HTERT RPE-1 (cell line): ENCODE results near the gene RNF141.

Experiments
- in situ Hi-C: fragments of 300-500 bp; cut with MboI; formaldehyde crosslinking; loops from 4 replicates; pipeline ENCODE4 v1.14.3; 2020; ENCODE audit warnings: low sequenced_read_pairs

RNF141 gene

DNA sequence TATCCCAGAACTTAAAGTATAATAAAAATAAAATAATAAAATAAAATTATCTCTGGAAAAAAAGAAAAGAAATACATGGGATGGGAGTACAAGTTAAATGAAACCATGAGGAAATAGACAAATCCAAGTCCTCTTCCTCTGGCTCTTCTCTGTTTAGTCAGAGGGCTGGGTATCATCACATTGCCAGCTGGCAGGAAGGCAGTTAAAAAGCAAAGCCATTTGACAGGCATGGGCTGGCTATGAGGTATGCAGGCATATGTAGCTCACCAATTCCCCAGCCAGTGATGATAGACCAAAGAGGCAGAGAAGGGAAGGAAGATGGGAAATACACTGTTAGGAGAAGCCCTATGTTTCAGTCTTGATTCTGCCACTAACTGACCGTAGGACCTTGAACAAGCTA lies 21.0 kb upstream of the RNF141 start:
- in situ Hi-C loops = no loop called here

DNA sequence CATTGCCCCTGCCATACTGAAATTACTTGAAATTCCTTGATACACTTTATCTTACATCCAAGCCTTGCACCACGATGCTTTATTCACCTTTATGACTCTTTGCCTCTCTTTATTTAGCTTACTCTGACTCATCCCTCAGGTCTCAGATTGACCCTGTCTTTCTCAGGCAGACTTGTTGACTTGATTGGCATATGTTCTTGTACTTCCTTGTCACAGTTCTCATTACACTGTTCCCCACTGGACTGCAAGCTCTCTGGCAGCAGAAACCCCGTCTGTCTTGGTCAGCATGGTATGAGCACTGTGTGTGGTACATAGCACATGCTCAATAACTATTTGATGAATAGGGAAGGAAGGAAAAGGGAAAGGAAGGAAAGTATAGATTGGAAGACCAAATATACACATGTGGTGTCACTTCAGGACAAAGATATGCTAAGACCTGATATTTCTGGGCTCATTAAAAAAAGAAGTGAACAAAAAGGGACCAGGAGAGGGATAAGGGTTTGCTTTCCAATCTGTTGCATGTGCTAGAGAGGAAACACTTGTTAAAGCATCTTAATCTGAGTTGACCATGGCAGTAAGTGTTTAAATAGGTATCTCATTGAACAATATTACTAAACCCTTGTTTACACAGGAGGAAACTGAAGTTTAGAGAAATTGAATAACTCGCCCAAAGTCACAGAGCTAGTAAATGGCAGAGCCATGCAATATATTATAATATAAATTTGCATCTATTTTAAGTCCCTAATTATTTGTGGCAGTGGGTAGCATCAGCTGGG lies 20.2 kb upstream of the RNF141 start:
- in situ Hi-C loops = no loop called here

DNA sequence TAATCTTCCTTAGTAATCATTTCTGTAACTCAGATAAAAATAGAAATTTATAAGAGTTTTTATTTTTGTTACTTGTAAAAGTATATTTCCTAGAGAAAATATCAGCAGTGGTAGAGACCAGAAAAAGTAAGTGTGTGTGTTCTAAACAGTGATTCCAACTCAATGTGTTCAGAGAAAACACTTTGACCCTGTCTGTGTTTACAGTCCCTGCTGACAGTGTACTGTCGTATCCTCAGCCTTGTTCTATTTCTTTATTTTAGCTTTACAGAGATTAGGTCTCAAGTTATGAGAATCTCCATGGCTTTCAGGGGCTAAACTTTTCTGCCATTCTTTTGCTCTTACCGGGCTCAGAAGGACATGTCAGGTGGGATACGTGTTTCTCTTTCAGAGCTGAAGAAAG lies 17.3 kb upstream of the RNF141 start:
- in situ Hi-C loops = no loop called here

DNA sequence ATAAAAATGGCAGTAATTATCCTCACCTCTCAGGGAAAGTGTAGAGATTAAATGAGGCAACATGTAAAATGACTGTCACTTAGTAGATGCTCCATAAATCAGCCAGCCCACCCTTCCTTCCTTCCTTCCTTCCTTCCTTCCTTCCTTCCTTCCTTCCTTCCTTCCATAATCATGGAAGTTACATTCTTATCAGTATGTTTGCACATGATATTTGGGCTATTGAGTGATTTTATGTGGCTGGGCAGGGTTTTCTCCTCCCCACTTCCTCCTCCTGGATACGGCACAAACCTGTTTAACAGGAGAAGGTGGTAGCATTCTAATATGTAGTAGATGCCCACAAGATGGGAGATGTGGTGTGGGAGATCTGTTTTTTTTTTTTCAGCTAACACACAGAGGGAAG lies 15.6 kb upstream of the RNF141 start:
- in situ Hi-C loops = no loop called here

DNA sequence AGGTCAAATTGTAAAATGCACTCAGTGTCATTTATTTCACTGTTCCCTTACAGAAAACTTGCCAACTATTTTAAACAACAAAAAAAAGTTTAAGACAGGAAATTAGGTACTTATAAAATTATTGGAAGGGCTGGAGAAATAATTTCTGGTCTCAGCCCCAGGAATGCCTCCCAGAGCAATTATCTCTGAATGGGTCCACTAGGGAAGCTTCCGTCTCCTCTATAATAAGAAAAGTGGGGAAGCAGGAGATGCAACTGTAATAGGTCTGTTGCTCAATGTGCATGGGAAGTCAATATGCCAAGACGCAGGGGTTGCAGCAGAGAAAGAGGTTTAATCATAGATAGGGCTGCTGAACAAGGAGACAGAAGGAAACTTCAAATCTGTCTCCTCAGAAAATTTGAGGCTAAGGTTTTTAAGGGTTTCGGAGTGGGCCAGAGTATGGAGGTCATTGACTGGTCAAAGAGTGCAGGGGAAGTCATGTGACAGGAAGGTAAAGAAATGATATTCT lies 10.9 kb upstream of the RNF141 start:
- in situ Hi-C loops = no loop called here

DNA sequence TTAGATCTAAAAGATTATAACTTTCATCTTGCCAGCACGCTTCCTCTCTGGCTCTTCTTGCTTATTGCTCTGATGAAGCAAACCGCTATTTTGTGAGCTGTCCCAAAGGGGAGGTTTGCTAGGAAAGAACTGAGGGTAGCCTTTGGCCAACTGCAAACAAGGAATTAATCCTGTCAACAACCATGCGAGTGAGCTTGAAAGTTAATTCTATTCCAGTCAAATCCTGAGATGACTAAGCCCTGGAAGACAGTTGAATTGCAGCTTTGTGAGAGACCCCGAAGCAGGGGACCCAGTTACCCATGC lies 10.3 kb upstream of the RNF141 start:
- in situ Hi-C loops = no loop called here

DNA sequence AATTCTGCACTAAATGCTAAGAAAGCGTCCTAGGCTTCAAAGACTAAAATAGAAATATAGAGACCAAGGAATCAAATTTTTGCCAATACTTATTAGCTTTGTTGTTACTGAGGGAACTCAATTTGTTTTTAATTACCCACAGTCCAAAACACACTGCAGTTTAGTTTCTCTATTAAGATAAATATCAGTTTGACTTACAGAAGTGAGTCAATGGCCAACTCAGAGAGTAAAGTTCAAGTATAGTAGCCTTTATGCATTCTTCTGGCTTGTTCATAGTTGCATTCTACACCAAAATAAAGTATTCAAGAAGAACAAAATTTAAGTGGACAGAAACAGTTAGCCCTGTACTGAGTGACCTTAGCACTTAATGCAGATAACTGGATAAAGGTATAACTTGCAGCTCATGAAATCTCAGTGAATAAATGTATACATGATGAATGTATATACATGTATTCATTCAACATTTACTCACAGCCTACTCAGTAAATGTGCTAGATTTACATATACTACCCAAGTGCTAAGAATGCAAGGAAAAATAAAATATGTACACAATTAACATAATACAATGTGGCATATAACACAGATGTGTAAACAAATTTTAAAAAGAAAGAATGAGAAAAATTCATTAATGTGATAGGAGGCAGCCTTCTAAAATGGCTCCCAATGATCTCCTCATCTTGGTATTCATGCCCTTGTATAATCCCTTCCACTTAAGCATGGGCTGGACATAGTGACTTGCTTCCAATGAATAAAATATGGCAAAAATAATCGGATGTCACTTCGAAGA lies 9.7 kb upstream of the RNF141 start:
- in situ Hi-C loops = no loop called here

DNA sequence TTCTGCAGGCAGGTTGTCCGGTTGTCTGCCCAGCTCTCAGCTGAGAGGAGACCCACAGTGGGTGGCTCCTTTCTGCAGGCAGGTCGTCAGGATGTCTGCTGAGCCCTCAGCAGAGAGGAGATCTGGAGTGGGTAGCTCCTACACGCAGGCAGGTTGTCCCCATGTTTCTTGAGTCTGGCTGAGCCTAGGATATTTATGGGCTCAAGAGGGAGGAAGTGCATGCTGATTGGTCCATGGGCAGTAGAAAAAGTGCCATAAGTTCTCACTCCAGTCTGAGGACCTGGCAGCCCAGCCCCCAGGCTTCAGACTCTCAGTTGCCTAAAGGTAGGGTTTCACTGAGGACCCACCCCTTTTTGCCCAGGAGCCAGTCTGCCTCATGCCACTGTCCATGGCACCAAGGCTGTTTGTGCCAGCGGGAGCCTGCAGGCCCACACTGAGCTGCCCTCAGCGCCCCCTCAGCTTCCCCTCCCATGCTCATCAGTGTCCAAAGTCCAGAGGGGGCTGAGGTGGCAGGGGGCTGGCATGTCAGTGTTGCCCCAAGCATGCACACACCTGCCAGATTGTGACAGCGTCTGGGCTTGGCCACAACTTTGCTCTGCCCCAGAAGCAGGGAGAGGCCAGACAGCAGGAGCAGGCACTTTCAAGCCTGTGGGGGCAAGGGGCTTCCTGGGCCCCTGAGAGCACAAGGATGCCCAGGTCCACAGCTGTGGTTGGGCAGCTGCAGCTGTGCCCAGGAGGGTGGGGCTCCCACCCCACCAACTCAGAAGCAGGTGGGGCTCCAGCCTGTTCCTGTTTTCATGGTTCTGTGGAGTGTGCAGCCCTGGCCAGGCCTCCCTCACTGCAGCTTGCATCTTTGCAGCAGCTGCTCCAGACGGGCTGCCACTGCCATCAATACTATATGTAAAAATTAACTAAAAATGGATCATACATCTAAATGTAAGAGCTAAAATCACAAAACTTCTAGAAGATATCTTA lies 3.8 kb upstream of the RNF141 start:
- in situ Hi-C loops = no loop called here

DNA sequence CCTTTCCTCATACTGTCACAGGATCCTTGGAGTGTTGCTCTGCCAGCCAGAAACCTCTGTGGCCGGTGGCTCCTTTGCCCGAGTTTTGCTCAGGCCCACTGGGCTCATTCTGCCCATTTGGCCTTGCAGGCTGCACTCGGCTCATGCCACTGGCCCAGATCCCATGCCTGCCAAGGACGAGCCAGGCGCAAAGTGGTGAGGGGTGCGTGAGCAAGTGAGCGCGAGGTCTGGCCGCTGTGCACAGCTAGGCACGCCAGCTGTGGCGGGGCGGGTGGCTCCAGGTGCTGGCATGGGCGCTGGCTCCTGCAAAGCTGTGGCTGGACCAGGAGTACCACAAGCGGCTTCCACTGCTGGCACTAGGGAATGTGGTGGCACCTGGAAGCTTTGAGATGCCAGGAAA lies 2.8 kb upstream of the RNF141 start:
- in situ Hi-C loops = no loop called here

DNA sequence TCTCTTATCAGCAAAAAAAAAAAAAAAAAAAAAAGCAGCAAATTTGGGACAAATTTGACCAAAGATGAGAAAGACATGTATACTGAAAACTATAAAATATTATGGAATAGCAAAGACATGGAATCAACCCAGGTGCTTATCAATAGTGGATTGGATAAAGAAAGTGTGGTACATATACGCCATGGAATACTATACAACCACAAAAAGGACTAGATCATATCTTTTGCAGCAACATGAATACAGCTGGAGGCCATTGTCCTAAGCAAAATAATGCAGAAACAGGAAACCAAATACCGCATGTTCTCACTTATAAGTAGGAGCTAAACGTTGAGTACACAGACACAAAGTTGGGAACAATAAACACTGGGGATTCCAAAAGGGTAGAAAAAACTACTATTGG lies 1.8 kb upstream of the RNF141 start:
- in situ Hi-C loops = no loop called here

DNA sequence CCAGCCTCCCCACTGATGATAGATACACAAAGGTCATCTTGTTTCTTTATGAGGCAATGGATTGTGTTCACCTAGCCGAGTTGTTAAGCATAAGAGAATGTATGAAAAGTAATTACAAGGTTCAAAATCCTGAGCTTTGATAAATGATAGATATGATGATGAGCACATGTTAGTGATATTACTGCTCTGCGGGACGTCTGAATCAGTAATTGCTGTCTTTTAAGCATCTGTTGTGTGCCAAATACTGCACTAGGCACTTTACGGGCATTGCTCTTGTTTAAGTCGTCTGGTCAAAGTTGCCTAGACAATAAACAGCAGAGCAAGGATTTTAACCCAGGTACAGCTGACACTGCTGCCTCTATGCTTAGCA lies 559 bp upstream of the RNF141 start:
- in situ Hi-C loops = no loop called here

DNA sequence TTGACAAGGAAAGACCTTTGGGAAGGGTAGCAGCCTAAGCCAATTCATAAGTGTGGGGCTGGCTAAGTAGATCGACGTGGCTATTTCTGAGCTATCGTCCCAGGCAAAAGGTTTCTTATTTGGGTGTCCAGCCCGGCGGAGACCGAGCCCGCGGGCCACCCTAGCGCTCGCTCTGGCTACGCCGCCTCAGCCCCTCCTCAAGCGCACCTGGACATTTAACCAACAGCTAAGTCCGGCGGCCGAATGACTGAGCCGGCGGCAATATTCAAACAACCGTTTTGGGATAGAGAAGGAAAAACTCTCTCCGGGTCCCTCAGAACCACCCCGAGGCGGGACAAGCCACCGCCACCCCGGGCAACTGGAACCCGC lies 457 bp downstream of the RNF141 start:
- in situ Hi-C loops = no loop called here

DNA sequence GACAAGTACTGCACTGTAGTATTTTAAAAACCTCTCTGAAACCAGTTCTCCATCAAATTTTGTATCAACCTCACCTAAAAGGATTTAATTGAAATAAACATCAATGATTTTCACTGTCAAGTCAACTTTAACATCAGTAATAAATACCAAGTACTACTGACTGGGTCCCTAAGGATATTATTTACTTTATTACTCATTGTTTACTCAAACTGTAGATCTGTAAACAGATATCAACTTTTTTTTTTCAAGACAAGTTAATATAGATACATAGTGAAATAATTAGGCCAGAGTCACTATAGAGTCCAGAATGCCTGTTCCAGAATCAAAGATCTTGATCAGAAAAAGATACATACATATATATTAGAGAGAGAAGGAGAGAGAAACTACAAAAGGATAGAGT lies 1.6 kb downstream of the RNF141 start:
- in situ Hi-C loops = no loop called here

DNA sequence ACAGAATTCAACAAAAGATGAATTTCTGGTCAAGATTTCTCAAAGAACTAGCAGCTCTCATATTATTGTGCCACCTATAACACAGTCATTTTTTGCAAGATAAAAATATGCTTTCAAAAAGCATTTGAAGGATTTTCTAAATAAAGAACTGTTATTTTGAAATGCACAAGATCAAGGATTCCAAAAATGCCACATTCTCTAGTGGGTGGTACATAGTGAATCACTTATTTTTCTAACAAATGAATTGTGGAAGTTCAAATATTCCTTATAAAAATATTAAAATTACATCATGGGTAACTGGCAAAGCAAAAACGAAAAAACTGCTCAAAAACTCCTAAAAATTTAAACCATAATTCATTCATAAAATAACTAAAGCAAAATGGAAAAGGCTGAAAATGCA lies 2.1 kb downstream of the RNF141 start:
- in situ Hi-C loops = no loop called here

DNA sequence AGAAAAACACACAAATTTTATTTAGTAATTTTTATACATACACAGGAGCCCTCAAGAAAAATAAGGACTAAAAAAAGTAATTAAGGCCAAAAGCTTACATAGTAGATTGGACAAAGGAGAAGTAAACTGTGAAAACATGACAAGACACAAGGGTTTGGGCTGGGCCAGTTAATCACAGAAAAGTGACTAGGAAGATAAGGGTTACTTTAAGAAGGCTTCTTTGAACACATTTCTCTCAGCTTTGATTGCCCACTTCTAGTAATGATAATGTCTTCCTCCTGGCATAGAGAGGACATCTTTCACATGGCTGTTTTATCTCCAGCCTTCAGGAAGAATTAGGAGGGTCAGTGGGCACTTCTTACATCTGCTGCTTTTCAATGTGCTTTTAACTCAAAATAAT lies 3.4 kb downstream of the RNF141 start:
- in situ Hi-C loops = no loop called here

DNA sequence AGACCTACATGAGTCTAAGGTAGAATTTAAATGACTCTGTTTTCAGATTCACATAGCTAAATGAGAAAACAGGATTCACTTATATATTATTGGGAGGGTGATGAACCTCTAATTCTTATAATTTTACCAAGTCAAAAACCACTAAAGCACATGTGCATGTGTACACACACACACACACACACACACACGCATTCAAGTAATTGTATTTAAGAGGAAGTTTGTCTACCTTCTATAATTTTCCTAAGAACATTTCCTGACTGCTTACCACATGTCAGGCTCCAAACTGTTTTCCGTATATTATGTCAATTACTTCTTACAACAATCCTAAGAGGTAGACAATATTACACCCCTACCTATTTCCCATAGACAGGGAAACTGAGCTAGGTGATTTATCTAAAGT lies 6.7 kb downstream of the RNF141 start:
- in situ Hi-C loops = no loop called here

DNA sequence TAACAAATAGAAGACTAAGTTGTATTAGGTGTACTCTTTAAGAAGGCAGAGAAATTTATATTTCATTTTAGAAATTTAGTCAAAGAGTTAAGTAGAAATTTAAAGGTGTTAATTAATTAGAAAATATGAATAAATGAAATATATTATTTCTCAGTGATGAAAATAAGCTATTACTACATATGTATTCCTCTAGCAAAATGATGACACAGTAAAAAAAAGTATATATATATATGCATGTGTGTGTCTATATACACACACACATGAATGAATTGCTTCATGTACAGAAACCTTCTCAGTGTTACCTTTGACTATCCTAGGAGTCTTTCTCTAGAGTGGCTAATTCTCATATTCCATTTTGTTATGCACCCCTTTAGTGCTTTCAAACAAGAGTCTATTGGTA lies 7.7 kb downstream of the RNF141 start:
- in situ Hi-C loops = no loop called here

DNA sequence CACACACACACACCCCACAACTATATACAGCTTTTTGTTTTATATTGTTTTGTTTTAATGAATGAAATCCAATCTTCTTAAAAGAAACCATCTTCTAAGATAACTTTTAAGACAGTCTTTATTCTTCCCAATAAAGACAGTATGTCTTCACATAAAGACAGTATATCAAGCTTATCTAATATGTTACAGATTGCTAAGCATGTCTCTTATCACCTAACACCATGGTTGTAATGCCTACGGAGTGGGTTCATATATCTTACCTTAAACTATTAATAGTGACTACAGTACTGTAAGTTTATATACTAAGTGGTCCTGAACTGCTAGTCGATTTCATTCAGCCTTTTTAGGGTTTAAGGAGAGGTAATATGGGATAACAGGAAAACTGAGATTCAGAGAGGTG lies 8.5 kb downstream of the RNF141 start:
- in situ Hi-C loops = no loop called here

DNA sequence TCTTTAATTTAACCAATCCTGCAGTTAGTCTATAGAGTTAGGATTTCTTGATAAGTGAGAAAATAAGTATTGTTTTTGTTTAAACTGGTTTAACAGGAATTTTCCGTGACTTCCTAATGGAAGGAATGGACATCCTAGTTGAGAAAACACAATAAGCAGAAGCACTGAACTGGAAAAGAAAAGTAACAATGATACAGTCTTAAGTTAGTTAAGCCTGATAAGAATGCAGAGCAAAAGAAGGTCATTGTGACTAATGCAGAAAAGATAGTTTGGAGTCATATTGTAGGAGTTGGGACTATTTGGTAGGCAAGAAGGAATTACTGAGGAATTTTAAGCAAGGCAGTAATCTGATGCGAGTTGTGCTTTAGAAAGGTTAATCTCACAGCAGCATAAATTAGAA lies 11.7 kb downstream of the RNF141 start:
- in situ Hi-C loops = no loop called here

DNA sequence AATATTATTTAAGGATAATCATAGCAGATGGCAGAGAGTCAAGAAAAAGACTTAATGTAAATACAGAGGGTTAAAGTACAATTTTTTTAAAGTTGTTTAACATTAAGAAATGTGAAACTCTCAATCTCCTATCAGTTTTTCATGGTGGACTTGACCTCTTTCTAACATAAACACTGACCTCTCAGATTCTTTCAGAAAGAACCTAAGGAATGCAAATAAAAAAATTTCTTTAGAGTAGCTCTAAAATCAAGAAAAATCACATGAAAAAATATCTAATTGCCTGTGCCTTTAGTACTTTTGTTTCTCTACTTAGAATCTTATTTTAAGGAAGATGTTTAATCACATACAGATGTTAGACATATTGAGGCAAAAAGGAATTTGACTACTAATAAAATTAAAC lies 12.9 kb downstream of the RNF141 start:
- in situ Hi-C loops = no loop called here
